GM12878 (cell line): ENCODE results near the gene DCC. TPM values are rescaled to one million over a fixed set of nuclear protein-coding genes. Genes with fewer than 3 reads are reported as not detected.

Experiments
- CBX5 ChIP-seq: sonication (generic); IDR thresholded peaks from 2 replicates; pipeline ENCODE4 v1.6.1; 2016; ENCODE audit warnings: low read depth, moderate library complexity, mild to moderate bottlenecking, inconsistent platforms
- NR2F1 ChIP-seq: fragments of 450-650 bp; conservative IDR thresholded peaks from 2 replicates; pipeline ENCODE4 v1.6.1; 2017; ENCODE audit warnings: mild to moderate bottlenecking
- SRF ChIP-seq, 2 experiments: IDR thresholded peaks; 2 replicates each; pipeline ENCODE4 v1.6.1; 2011; ENCODE audit warnings: low read depth in 2 of 2, low read length in 2 of 2, mild to moderate bottlenecking in 1 of 2, moderate library complexity in 1 of 2
- WRNIP1 ChIP-seq: IDR thresholded peaks from 2 replicates; pipeline ENCODE4 v1.6.1; 2011; ENCODE audit warnings: low read depth, low read length, improper control_type of control experiment, borderline replicate concordance
- polyA plus RNA-seq, 11 experiments: library from polyadenylated mRNA; depleted of rRNA in 4 of 11; unstranded in 6 of 11; stranded (reverse) in 5 of 11; fragments of >200 nt; fragmentation: Nextera tagmentation in 4 of 11; fragmentation: Illumina TruSeq in 1 of 11; extraction: Ambion mirVana in 4 of 11; extraction: Trizol in 1 of 11; gene quantifications; 1 replicate in 1 of 11; 2 replicates in 10 of 11; pipeline versions ENCODE4 v1.2.1 to v1.2.3, GENCODE V29; 2011 to 2016; ENCODE audit warnings: inconsistent platforms in 2 of 11, missing spikeins in 2 of 11, low read depth in 1 of 11
- total RNA-seq, 4 experiments: library from RNA; depleted of rRNA in 3 of 4; stranded (reverse); fragments of >200 nt in 3 of 4; fragmentation: Illumina TruSeq in 1 of 4; extraction: Trizol in 1 of 4; gene quantifications; 2 replicates each; pipeline versions ENCODE4 v1.2.1 to v1.2.3, GENCODE V29; 2013 to 2021
- TF ChIP-seq, protein P1 (sequence below): fragments of 450-650 bp; IDR thresholded peaks from 2 replicates; pipeline ENCODE4 v1.6.1; 2017; ENCODE audit warnings: mild to moderate bottlenecking
- TF ChIP-seq, protein P2 (sequence below): fragments of 450-650 bp; IDR thresholded peaks from 2 replicates; pipeline ENCODE4 v1.6.1; 2017; ENCODE audit warnings: antibody characterized with exemption, mild to moderate bottlenecking, moderate library complexity
- TF ChIP-seq, protein P3 (sequence below): fragments of 450-650 bp; IDR thresholded peaks from 2 replicates; pipeline ENCODE4 v1.6.1; 2017; ENCODE audit warnings: mild to moderate bottlenecking, moderate library complexity

The DCC gene
- total and polyA plus RNA-seq, 10 of the 15 experiments (the other 5 are each of a cell fraction or from before 2014, with no cell fraction given), result 0.01 TPM; not detected in 9

DNA sequence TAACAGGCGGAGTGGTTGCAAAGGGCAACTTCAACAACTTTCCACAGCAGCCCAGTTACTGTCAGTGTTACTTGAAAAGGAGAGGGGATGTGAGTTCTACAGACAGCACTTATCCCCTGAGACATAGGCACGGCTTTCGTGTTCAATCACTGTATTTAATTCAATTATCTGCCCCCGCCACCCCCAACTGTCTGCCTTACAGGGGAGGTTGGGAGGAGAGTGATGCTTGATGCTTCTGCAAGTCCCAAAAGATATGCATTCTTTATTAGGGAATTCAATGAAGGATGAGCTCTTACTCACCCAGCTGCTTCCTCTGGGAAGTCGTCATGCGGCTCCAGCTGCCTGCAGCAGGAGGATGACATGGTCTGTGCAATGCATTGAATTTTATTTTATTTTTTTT lies 639.9 kb downstream of the DCC start (continued):
- TF ChIP-seq, protein P1, sequence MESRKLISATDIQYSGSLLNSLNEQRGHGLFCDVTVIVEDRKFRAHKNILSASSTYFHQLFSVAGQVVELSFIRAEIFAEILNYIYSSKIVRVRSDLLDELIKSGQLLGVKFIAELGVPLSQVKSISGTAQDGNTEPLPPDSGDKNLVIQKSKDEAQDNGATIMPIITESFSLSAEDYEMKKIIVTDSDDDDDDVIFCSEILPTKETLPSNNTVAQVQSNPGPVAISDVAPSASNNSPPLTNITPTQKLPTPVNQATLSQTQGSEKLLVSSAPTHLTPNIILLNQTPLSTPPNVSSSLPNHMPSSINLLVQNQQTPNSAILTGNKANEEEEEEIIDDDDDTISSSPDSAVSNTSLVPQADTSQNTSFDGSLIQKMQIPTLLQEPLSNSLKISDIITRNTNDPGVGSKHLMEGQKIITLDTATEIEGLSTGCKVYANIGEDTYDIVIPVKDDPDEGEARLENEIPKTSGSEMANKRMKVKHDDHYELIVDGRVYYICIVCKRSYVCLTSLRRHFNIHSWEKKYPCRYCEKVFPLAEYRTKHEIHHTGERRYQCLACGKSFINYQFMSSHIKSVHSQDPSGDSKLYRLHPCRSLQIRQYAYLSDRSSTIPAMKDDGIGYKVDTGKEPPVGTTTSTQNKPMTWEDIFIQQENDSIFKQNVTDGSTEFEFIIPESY, result no peak
- TF ChIP-seq NR2F1, result no peak
- TF ChIP-seq, protein P2, sequence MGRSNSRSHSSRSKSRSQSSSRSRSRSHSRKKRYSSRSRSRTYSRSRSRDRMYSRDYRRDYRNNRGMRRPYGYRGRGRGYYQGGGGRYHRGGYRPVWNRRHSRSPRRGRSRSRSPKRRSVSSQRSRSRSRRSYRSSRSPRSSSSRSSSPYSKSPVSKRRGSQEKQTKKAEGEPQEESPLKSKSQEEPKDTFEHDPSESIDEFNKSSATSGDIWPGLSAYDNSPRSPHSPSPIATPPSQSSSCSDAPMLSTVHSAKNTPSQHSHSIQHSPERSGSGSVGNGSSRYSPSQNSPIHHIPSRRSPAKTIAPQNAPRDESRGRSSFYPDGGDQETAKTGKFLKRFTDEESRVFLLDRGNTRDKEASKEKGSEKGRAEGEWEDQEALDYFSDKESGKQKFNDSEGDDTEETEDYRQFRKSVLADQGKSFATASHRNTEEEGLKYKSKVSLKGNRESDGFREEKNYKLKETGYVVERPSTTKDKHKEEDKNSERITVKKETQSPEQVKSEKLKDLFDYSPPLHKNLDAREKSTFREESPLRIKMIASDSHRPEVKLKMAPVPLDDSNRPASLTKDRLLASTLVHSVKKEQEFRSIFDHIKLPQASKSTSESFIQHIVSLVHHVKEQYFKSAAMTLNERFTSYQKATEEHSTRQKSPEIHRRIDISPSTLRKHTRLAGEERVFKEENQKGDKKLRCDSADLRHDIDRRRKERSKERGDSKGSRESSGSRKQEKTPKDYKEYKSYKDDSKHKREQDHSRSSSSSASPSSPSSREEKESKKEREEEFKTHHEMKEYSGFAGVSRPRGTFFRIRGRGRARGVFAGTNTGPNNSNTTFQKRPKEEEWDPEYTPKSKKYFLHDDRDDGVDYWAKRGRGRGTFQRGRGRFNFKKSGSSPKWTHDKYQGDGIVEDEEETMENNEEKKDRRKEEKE, result no peak
- no peak for TF ChIP-seq WRNIP1
- TF ChIP-seq SRF (IDR thresholded peaks at IDR 0.05; ENCODE audit: low read depth in 2 of 2, low read length in 2 of 2), result no peak
- TF ChIP-seq, protein P3, sequence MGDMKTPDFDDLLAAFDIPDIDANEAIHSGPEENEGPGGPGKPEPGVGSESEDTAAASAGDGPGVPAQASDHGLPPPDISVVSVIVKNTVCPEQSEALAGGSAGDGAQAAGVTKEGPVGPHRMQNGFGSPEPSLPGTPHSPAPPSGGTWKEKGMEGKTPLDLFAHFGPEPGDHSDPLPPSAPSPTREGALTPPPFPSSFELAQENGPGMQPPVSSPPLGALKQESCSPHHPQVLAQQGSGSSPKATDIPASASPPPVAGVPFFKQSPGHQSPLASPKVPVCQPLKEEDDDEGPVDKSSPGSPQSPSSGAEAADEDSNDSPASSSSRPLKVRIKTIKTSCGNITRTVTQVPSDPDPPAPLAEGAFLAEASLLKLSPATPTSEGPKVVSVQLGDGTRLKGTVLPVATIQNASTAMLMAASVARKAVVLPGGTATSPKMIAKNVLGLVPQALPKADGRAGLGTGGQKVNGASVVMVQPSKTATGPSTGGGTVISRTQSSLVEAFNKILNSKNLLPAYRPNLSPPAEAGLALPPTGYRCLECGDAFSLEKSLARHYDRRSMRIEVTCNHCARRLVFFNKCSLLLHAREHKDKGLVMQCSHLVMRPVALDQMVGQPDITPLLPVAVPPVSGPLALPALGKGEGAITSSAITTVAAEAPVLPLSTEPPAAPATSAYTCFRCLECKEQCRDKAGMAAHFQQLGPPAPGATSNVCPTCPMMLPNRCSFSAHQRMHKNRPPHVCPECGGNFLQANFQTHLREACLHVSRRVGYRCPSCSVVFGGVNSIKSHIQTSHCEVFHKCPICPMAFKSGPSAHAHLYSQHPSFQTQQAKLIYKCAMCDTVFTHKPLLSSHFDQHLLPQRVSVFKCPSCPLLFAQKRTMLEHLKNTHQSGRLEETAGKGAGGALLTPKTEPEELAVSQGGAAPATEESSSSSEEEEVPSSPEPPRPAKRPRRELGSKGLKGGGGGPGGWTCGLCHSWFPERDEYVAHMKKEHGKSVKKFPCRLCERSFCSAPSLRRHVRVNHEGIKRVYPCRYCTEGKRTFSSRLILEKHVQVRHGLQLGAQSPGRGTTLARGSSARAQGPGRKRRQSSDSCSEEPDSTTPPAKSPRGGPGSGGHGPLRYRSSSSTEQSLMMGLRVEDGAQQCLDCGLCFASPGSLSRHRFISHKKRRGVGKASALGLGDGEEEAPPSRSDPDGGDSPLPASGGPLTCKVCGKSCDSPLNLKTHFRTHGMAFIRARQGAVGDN, result no peak
- TF ChIP-seq CBX5, result no peak
- TF ChIP-seq, all 136 proteins: peak for 0
